ENCODE measurements around the gene HAPLN3. TPM values are rescaled to one million over a fixed set of nuclear protein-coding genes. Genes with fewer than 3 reads are reported as not detected.

The HAPLN3 gene
- total RNA-seq, 1 donor from 2014 or later = 2.7 TPM

DNA sequence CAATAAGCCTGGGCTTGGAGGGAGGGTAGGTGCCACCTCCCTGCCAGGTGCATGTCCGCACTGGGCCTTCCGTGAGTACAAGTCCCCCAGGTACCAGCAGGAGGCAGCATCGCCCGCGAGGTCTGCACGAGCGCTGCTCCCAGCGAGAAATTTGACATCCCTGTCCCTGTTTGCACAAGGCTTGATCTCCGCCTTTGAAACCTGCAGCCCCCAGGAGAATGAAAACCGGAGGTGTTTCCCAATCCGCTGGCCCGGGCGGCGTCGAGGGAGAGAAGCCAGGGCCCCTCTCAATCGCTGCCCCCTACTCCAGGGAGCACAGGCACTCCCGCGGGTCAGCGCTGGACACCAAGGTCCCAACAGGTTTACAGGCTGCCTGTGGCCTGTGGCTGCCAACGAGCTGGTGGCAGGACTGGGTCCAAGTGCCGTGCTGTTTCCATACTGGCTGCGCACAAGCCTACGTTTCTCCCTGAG is 961 bp downstream of the HAPLN3 start:
- peaks cover 3% of the 10 kb centered on the region for H4K20me1 ChIP-seq (ENCODE audit: low read depth)
- peaks cover 20% of the 10 kb centered on the region for H3K27me3 ChIP-seq
- no peaks in the 10 kb centered on the region for H3K9me3 ChIP-seq (ENCODE audit: low read depth)
- H3K36me3 ChIP-seq = no peaks in the 10 kb centered on the region
- peaks cover 17% of the 10 kb centered on the region for H3K27me3 Mint-ChIP-seq (ENCODE audit: insufficient read depth, low read depth)
- H3K4me3 Mint-ChIP-seq = peak overlapping the region; percentile 72
- H3F3A ChIP-seq (ENCODE audit: low read depth) = peaks cover 22% of the 10 kb centered on the region
- peak overlapping the region; percentile 49 for H3K4me3 ChIP-seq
- no peak overlapping the region for H3K27ac Mint-ChIP-seq
- no peaks in the 10 kb centered on the region for H3K9me3 Mint-ChIP-seq
- peak; percentile 87 for DNase-seq (ENCODE audit: low spot score)
- no peaks in the 10 kb centered on the region for H3K79me2 ChIP-seq (ENCODE audit: low read depth)
- H3K9ac ChIP-seq = no peak overlapping the region
- H2AFZ ChIP-seq (replicated peaks) = peak overlapping the region; percentile 85
- H3K4me1 Mint-ChIP-seq = peaks cover 23% of the 10 kb centered on the region
- H3K4me2 ChIP-seq = peak overlapping the region; percentile 84
- peaks cover 3% of the 10 kb centered on the region for H3K36me3 Mint-ChIP-seq
- H3K27ac ChIP-seq = no peak overlapping the region
- TF ChIP-seq, protein P1, sequence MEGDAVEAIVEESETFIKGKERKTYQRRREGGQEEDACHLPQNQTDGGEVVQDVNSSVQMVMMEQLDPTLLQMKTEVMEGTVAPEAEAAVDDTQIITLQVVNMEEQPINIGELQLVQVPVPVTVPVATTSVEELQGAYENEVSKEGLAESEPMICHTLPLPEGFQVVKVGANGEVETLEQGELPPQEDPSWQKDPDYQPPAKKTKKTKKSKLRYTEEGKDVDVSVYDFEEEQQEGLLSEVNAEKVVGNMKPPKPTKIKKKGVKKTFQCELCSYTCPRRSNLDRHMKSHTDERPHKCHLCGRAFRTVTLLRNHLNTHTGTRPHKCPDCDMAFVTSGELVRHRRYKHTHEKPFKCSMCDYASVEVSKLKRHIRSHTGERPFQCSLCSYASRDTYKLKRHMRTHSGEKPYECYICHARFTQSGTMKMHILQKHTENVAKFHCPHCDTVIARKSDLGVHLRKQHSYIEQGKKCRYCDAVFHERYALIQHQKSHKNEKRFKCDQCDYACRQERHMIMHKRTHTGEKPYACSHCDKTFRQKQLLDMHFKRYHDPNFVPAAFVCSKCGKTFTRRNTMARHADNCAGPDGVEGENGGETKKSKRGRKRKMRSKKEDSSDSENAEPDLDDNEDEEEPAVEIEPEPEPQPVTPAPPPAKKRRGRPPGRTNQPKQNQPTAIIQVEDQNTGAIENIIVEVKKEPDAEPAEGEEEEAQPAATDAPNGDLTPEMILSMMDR (IDR thresholded peaks at IDR 0.05) = peak; percentile 89
- TF ChIP-seq EZH2 (IDR thresholded peaks at IDR 0.05) (no peak), EZH2phosphoT487 (IDR thresholded peaks at IDR 0.05) (no peak)
- peaks cover 33% of the 10 kb centered on the region for H3K4me1 ChIP-seq

DNA sequence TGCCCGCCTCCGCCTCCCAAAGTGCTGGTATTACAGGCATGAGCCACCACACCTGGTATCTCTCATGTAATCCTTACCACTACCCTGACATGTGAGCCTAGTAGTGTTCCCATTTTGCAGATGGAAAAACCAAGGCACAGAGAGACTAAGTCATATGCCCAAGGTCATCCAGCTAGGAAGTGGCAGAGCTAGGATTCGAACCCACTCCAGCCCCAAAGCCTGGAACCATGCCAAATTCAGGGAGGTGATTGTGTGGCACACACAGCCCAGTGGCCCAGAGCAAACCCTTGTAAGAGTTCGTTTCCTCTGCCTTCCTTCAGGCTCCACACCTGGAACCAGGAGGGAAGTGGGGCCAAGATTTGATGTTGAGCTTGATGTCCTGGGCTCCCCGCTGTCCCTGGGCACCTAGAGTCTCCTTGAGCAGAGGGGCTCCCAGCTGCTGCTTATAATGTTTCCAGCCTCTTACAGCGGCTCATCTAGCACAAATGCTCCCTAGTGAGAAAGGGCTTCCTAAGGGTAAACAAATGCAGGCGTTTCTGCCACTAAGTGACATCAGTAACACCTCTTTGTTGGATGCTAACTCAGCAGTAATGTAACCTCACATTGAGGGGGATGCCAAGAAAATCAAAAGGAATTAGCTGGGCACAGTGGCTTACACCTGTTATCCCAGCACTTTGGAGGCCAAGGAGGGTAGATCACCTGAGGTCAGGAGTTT is 3.6 kb downstream of the HAPLN3 start:
- Mint-ChIP-seq H3K27ac (no peak overlapping the region), H3K4me1 (peaks cover 12% of the 10 kb centered on the region), H3K4me3 (no peak overlapping the region), H3K9me3 (no peaks in the 10 kb centered on the region), H3K27me3 (ENCODE audit: insufficient read depth, low read depth) (peaks cover 19% of the 10 kb centered on the region), H3K36me3 (no peaks in the 10 kb centered on the region)
- Histone ChIP-seq H3K9me3 (ENCODE audit: low read depth) (no peaks in the 10 kb centered on the region), H3K4me2 (no peak overlapping the region), H3K79me2 (ENCODE audit: low read depth) (no peaks in the 10 kb centered on the region), H3K9ac (no peak overlapping the region), H2AFZ (replicated peaks) (no peak overlapping the region), H3K36me3 (no peaks in the 10 kb centered on the region), H3K4me3 (no peak overlapping the region), H3F3A (ENCODE audit: low read depth) (peaks cover 12% of the 10 kb centered on the region), H3K4me1 (peaks cover 14% of the 10 kb centered on the region), H3K27me3 (peaks cover 20% of the 10 kb centered on the region), H4K20me1 (ENCODE audit: low read depth) (no peaks in the 10 kb centered on the region), H3K27ac (no peak overlapping the region)
- DNase-seq (ENCODE audit: low spot score) = no peak
- TF ChIP-seq EZH2phosphoT487 (IDR thresholded peaks at IDR 0.05) (no peak), EZH2 (IDR thresholded peaks at IDR 0.05) (no peak)
- TF ChIP-seq, protein P1 (IDR thresholded peaks at IDR 0.05) = no peak

DNA sequence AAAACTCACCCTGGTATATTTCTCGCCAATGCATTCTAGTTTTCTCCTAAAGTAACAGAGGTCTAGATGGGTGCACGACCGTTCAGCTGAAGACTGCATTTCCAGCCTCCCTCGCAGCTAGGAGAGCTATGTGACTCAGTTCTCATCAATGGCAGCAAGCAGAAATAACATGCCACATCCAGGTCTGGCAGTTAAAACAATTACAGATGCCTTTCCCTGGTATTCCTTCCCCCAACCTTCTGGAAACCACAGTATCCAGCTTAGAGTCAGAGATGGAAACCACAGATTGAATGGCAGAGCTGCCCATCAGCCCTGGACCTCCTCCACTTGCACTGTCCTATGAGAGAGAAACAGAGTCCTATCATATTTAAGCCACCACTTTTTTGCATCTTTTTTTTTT is 4.8 kb downstream of the HAPLN3 start:
- no peak for TF ChIP-seq EZH2 (IDR thresholded peaks at IDR 0.05)
- TF ChIP-seq, protein P1 (IDR thresholded peaks at IDR 0.05) = no peak
- TF ChIP-seq EZH2phosphoT487 (IDR thresholded peaks at IDR 0.05) = no peak
- Histone ChIP-seq H3K79me2 (ENCODE audit: low read depth) (no peaks in the 10 kb centered on the region), H3K27me3 (peaks cover 15% of the 10 kb centered on the region), H3F3A (ENCODE audit: low read depth) (peaks cover 3% of the 10 kb centered on the region), H3K27ac (no peak overlapping the region), H3K4me2 (no peak overlapping the region), H3K36me3 (no peaks in the 10 kb centered on the region), H3K9me3 (ENCODE audit: low read depth) (no peaks in the 10 kb centered on the region), H4K20me1 (ENCODE audit: low read depth) (no peaks in the 10 kb centered on the region), H3K4me3 (no peak overlapping the region), H3K4me1 (peaks cover 4% of the 10 kb centered on the region), H3K9ac (no peak overlapping the region), H2AFZ (replicated peaks) (no peak overlapping the region)
- Mint-ChIP-seq H3K4me1 (peaks cover 6% of the 10 kb centered on the region), H3K36me3 (no peaks in the 10 kb centered on the region), H3K27me3 (ENCODE audit: insufficient read depth, low read depth) (peaks cover 19% of the 10 kb centered on the region), H3K4me3 (no peak overlapping the region), H3K9me3 (no peaks in the 10 kb centered on the region), H3K27ac (no peak overlapping the region)
- DNase-seq (ENCODE audit: low spot score) = no peak
